Islet of Langerhans (tissue), 1 donor: Measurements from ENCODE around the gene SIK2.
"Not testable (repeated sequence)": the region's sequence is repeated elsewhere in the genome, so short reads cannot be mapped to it uniquely, and the experiment has no call there.

ENCODE experiments used
- FAIRE-seq: peaks from one replicate; lab custom pipeline; 2011; peaks lifted over from hg19 to GRCh38; lab: Jason Lieb, UNC

SIK2 gene

DNA sequence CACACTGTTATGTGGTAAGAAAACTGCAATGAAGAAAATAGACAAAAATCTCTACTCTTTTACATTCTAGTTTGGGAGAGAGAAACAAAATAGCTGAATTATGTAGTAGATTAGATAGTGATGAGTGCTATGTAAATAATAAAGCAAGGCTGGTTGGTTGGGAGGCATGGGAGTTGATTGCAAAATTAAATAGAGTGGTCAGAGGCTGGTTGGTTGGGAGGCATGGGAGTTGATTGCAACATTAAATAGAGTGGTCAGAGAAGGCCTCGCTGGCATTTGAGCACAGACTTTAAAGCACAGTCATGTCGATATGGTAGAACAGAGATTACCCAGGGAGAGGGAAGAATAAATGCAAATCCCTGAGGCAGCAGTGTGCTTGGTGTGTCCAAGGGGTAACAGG, 22.4 kb downstream of the SIK2 start:
- FAIRE-seq, result no peak

DNA sequence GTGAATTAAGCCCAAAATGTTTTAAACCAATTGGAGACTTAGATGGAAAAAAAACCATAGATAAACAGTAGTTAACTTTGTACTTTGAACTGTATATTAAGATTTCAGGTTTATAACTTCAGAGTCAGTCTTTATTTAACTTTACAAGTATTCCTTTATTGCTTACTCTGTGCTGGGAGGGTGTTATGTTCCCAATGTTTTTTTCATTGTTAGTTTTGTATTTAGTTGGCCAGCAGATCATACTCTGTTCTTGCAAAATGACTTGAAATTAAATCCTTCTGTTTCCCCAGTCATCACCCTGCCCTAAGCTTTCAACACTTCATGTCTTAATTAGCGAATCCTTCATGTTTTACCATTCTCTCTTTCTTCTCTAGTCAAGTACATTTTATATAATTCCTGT, 25.3 kb downstream of the SIK2 start:
- FAIRE-seq, result no peak

DNA sequence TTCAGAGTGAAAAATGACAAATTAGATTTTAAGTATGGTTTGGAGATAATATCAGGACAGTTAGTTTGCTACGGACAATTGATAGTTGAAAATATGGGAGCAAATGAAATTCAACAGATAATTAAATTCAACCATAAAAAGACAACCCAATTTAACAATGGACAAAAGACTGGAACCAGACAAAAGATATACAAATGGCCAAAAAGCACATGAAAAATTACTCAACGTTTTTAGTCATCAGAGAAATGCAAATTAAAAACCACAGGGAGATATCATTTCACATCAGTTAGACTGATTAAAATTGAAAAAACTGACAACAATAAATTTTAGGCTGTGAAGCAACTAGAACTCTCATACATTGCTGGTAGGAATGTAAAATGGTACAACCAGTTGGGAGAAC, 27.2 kb downstream of the SIK2 start:
- peak; percentile 9 for FAIRE-seq

DNA sequence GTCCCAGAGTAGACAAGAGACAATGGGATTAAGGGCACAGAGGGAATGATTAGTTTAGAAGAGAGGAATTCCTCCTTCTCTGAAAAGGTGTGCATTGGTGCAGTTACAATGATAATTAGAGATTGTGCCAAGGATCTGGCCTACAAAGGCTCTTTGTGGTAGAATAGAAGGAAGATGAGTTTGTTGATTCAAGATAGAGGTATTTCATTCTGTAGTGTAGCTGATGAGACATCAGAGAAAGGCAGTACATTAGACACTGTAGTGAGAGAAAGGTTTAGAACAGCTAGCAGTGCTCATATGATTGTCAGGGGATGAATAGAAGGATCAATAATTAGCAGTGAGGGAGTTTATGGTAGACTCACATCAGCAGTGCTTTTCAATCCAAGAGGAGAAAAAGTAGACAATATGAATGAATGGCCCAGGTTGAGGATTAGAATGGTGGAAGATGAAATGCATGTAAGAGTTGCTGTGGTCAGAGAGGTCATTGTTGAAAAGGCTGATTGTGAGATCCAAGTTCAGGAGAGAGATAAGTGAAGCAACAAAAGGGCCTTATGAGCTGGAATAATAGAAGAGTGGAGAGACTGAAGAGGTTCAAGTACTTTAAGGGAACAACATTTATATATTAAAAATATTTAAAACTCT, 28.9 kb downstream of the SIK2 start:
- no peak for FAIRE-seq

DNA sequence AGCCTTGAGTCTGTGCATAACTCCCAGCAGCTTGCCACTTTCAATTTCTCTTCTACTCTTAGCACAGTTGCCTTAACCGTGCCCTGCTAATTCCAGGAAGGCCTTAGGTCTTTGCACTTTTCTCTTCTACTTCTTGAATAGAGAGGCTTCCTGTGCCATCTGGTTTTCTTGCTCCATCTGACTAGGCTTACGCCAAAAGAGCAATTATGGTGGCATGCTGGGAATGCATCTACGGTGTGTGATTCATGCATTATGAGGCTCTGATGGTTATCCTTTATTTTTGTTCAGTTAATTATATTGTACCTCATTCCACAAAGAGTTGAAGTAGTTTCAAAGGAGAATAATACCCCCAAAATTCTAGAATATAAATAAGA, 29.4 kb downstream of the SIK2 start:
- no peak for FAIRE-seq

DNA sequence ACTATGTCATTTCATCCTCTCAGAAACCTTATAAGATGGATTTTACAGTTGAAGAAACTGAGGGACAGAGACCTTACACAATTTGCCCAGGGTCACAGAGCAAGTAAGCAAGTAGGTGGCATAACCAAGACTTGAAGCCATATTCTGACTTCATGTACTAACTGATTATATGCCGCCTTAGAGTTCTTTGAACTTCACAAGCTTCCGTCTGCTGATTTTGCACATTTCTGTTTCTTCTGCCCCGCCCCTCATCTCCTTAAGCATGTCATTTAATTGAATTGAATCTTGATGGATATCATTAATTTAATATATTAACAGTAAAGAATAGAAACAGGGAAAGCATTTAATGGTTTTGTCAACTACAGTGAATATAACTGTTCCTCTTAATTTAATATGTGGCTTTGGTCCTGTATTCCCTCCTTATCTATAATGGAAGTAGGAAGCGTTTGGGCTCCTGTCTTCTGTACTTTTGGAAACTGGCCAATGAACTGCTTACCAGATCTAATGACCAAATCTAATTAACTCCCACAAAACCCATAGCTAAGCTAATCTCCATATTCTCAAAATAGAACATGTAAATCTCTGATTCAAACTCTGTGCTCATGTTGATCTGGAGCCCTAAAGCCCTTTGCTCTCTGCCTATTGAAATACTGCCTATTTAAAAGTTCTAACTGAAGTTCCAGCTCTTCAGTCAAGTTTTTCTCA, 30.4 kb downstream of the SIK2 start:
- peak; percentile 60 for FAIRE-seq

DNA sequence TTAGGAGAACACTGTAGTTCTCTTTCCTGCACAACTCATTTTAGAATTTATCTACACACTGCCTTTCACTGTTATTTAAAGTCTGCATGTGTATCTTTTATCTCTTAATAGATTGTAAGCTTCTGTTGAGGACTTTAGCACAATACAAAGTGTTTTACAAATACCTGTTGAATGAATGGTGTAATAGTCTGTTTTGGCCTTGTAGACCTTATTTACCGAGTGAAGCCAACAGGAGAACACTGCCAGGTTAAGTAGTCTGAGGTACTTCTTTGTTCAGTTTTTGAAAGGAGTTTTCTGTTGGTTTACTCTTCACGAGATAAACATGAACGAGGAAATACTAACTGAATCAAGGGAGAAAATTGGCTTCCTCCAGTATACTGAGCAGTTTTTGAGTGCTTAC, 31.0 kb downstream of the SIK2 start:
- peak; percentile 45 for FAIRE-seq

DNA sequence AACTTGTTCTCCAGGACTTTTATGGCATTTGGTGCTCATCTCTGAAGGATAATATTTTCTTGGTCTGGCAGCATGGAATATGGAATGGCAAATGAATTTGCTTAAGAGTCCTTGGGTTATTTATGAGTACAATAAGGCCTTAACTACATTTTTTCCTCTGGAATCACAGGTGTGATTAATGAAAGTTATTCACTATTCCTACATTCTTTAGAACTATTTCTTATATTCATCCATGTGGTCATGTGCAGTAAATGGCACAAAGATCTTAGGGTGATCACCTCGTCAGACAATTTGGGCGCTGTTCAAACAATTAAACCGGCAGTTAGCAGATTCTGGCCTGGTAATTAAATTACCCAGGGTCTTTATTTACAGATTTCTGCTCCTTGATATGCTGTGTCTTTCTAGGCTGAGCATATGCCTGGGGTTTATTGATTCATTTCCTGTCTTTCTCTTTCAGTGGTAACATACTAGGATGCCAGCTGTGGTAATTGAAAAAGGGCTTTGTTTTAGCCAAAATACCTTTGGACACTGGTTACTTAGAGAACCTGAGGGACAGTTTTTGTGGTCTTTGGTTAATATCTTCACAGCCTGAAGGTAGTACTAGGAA, 31.6 kb downstream of the SIK2 start:
- peak; percentile 89 for FAIRE-seq

DNA sequence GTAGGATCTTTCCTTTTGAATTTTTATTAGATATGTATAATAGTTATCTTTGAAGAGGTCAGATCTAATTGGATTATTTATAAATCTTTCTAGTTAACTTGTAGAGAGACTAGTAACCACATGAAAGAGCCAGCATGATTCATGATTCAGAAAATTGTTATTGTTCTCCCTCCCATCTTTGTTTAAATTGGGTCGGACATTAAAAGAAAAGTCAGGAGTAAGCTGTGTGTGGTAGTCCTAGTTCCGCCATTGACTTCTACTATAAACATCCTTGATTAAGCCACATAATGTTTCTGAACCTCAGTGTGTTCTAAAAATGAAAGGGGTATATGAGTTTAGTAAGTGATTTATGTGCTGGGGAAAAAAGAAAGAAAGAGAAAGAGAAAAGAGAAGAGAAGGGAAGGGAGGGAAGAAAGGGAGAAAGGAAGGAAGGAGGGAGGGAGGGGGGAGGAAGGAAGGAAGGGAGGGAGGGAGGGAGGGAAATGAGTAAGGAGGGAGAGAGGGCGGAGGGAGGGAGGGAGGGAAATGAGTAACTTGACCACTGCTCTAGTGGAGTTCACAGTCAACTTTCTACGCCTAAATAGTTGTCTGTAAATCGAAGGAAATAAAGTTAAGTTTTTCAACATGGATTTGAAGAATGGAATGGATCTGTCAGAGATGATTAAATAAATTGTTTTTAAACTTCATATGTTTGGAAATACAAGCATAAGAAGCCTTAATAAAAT, 32.9 kb downstream of the SIK2 start:
- FAIRE-seq, result no peak

DNA sequence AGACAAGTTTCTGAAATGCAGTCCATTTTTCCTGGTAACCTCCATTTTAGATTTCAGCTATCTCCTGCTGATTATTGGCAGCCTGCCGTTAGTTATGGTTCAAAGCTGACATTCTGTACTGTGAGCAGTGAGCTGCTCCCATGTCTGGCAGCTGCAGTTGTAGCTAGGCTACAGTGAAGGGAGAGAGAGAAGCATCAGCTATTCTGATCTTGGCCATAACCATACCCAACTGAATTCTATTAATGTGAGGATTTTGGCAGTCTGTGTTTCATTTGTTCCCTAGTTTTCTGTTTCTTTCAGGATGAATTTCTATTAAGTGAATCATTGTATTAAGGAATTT, 33.4 kb downstream of the SIK2 start:
- peak; percentile 99 for FAIRE-seq

DNA sequence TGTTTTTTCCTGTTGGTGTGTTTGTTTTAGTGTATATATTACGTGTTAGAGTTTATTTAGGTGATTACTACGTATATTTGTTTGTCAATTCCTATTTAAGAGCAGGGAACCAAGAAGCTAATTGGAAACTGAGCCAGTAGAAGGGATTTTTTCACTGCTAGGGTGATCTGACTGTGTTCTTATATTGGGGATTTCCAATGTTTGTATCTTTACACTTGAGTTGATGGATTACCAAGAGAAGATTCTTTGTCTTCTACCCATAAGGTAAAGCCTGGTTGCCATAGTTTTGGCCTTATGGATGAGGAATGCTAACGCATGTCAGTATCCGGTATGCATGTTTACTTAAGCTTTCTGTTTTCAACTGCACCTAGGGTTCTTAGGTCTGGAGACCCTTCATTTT, 35.6 kb downstream of the SIK2 start:
- no peak for FAIRE-seq

DNA sequence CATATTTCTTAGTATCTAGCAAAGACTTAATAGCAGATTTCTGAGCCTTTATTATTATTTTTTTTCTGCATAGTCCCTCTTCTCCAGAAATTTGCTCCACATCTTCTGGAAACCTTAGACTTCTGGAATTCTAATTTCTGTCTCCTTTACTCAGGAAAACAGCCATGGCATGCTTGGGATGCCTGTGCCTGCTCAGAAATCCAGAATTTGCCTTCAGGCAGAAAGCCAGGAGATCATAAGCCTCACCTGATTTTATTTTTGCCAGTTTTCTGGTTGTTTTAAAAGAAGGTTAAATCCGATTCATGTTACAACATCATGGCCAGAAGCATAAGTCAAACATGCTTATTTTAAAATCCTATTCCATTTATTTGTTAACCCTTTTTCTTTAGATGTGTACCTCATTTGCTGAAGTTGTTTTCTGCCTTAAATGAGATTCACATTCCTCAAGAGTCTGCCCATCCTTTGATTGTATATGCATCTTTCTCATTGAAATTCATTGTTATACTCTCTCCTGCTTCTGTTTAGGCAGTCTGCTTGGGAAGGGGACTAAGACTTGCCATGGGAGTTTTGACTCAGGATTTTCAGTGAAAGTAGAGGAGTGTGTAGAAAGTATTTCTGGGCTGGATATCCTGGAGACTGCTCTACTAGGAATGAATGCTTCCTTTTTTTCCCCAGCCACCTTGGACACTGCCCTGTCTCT, 37.1 kb downstream of the SIK2 start:
- FAIRE-seq, result no peak

DNA sequence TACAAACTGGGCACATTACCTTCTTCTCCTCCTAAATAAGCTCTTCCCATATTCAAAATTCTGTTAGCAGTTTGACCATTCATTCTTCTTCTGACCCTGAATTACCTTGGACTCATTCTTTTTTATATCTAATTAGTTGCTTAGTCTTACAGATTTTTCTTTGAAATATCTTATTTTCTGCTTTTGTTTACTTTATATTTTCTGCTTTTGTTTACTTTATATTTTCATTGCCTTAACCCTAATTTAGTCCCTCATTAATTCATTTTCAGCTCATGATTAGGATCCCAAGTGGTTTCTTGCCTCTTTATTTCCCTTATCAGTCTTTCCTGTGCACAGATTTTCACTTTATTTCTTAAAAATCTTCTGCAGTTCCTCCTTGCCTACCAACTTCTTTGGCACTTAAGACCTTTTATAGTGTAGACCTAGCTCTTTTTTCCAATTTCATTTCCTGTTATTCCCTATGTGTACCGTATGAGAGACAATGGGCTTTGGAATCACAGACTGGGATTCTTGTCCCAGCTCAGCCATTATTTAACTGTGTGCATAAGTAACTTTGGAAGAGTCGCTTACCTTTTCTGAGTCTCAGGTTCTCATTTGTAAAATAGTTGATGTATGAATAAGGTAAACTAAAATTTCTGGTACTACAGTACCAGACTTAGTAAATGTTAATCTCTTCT, 39.2 kb downstream of the SIK2 start:
- FAIRE-seq, result no peak

DNA sequence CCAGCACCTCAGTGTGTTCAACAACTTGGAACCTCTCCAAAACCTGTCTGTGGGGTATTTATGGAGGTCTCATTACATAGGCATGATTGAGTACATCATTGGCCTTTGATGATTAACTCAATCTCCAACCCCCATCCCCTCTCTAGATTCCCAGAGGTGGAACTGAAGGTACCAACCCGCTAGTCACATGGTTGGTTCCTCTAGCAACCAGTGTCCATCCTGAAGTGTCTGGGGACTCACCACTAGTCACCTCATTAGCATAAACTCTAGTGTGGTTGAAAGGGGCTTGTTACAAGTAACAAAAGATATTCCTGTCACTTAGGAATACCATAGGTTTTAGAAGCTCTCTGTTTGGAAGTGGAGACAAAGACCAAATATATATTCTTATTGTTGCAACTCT, 40.3 kb downstream of the SIK2 start:
- no peak for FAIRE-seq

DNA sequence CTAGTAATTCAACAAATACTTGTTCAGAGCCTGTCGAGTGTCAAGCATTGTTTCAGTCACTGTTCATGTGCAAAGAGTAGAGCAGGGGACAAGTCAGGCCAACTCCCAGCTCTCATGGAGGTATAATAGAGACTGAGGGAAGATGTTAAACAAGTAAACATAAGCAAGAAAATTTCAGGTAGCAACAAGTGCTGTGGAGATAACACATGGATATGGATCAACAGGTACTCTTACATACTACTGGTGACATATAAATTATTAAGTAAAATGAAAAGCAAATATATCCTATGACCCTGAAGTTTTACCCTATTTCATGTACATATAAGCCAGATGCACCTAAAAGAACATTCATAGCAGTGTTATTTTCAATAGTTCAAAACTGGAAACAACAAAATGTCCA, 42.7 kb downstream of the SIK2 start:
- FAIRE-seq, result no peak

DNA sequence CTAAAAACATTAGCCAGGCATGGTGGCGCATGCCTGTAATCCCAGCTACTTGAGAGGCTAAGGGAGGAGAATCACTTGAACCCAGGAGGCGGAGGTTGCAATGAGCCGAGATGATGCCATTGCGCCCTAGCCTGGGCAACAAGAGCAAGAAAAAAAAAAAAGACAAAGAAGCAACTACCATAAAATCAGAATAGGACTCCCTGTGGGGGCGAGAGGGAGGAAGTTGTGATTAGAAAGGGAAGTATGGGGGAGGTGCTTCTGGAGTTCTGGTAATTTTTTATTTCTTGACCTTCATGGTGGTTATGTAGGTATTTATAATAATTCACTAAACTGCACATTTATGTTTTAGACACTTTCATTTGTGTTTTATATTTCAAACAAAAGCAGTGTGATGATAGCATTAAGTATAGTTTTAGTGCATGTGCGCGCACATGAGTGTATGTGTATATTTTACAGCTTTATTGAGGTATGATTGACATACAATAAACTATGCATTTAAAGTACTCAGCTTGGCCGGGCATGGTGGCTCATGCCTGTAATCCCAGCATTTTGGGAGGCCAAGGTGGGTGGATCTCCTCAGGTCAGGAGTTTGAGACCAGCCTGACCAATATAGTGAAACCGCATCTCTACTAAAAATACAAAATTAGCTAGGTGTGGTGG, 43.5 kb downstream of the SIK2 start:
- FAIRE-seq, result no peak

DNA sequence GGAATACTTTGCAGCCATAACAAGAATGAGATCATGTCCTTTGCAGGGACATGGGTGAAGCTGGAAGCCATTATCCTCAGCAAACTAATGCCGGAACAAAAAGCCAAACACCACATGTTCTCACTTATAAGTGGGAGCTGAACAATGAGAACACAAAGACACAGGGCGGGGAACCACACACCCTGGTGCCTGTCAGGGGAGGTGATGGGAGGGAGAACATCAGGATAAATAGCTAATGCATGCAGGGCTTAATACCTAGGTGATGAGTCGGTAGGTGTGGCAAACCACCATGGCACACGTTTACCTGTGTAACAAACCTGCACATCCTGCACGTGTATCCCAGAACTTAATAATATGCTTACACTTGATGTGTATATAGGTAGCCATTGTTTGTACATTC, 49.1 kb downstream of the SIK2 start:
- not testable (repeated sequence) for FAIRE-seq

DNA sequence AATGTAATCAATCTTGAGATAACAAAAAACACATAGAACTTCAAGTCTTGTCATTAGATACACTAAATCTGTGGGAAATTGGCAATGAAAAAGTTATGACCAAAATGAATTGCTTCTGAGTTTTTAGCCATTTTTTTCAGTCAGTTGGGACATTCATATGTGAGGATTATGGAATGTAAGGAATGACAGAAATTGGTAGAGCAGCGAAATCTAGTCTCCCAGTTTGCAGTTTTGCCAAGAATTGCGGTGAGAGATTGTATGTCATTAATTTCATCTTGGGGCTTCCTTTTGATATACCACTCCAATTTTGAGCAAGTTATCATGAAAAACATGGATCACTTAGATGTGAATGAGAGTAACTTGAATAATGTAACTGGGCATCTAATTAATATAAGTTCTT, 49.9 kb downstream of the SIK2 start:
- no peak for FAIRE-seq

DNA sequence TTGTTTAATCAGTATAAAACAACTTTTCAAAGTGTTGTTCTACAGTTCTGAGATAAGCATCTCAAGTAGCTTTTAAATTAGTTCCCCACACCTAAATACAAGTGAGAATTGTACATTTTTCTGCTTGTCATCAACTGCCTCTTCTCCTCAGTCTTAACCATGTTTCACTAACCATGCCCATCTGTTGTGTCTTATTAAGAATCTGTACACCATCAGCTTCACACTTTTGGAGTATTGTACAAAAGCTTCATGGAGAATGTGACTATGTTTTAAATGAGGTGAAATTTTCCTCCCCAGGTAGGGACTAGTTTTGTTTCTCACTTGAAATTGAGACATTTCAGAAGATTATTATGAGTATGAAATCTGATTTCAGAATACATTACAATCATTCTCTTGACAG, 52.4 kb downstream of the SIK2 start:
- FAIRE-seq, result no peak

DNA sequence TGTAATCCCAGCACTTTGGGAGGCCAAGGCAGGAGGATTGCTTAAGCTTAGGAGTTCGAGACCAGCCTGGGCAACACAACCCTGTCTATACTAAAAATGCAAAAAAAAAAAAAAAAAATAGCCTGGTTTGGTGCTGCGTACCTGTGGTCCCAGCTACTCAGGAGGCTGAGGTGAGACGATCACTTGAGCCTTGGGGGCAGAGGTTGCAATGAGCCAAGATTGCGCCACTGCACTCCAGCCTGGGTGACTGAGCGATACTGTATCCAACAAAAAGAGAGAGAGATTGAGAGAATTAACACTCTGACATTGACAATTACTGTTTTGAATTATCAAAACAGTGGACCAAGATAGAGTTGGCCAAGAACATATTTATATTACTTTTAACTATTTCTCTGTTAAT, 53.7 kb downstream of the SIK2 start:
- FAIRE-seq, result no peak

DNA sequence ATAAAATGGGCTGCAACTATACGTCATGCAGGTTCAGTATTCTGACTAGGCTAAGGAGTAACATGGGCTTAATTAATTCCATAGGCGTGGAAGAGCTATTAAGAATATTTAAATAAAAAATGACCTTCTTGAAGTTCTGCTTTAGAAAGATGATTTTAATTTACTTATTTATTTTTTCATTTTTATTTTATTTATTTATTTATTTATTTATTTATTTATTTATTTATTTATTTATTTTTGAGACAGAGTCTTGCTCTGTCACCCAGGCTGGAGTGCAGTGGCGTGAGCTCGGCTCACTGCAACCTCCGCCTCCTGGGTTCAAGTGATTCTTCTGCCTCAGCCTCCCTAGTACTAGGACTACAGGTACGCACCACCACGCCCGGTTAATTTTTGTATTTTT, 55.7 kb downstream of the SIK2 start:
- FAIRE-seq, result not testable (repeated sequence)

DNA sequence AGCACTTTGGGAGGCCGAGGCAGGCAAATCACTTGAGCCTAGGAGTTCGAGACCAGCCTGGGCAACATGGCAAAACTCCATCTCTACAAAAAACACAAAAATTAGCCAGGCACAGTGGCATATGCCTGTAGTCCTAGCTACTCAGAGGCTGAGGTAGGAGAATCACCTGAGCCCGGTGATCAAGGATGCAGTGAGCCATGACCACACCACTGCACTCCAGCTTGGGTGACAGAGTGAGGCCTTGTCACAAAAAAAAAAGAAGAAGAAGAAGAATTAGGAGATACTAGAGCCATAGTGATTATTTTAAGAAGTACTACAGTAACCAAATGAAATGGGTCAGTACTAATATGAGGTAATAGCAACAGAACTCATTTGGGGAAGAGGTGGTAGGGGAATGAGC, 56.2 kb downstream of the SIK2 start:
- not testable (repeated sequence) for FAIRE-seq
